HG03108 (cell line): ENCODE results near the gene SYNM.

Experiments used
- ATAC-seq: cut with Tn5 transposase; IDR thresholded peaks from one replicate; pipeline ENCODE4 v1.9.1; 2021; ENCODE audit warnings: moderate library complexity; ENCODE audit not compliant: unreplicated experiment

SYNM gene

GRCh38 chr15:99085413-99086326 lies 19.2 kb upstream of the SYNM start:
- ATAC-seq: no peak

- no peak for ATAC-seq
Observed at GRCh38 chr15:99086327-99086667, 18.6 kb upstream of the SYNM start.

- ATAC-seq: no peak
Observed at GRCh38 chr15:99087405-99087943, 17.4 kb upstream of the SYNM start.

GRCh38 chr15:99090011-99090699 lies 14.7 kb upstream of the SYNM start:
- ATAC-seq: peak; percentile 100

- ATAC-seq: no peak
Observed at GRCh38 chr15:99090938-99091337, 13.9 kb upstream of the SYNM start.

- ATAC-seq: no peak
Observed at GRCh38 chr15:99092554-99093172, 12.2 kb upstream of the SYNM start.

- no peak for ATAC-seq
Observed at GRCh38 chr15:99095626-99096025, 9.3 kb upstream of the SYNM start.

- no peak for ATAC-seq
Observed at GRCh38 chr15:99096173-99096893, 8.5 kb upstream of the SYNM start.

- ATAC-seq: no peak
Observed at GRCh38 chr15:99096894-99097426, 7.9 kb upstream of the SYNM start.

- no peak for ATAC-seq
Observed at GRCh38 chr15:99097441-99098410, 7.2 kb upstream of the SYNM start.

GRCh38 chr15:99098426-99098825 lies 6.5 kb upstream of the SYNM start:
- no peak for ATAC-seq

GRCh38 chr15:99098991-99099390 lies 5.9 kb upstream of the SYNM start:
- no peak for ATAC-seq

- no peak for ATAC-seq
Observed at GRCh38 chr15:99099661-99100060, 5.2 kb upstream of the SYNM start.

GRCh38 chr15:99100245-99101173 lies 4.4 kb upstream of the SYNM start:
- ATAC-seq: peak; percentile 39

- ATAC-seq: no peak
Observed at GRCh38 chr15:99101501-99101900, 3.4 kb upstream of the SYNM start.

- ATAC-seq: no peak
Observed at GRCh38 chr15:99102332-99103235, 2.3 kb upstream of the SYNM start.

GRCh38 chr15:99103279-99103678 lies 1.6 kb upstream of the SYNM start:
- ATAC-seq: no peak
